Lower lobe of right lung (tissue), 2 donors: Measurements from ENCODE around the gene M1AP. TPM values are rescaled to one million over a fixed set of nuclear protein-coding genes. Genes with fewer than 3 reads are reported as not detected.

Experiments used
- ATAC-seq, 2 donors: fragments of 200-7000 bp; cut with Tn5 transposase; one replicate each; pipeline ENCODE4 v1.9.1; 2020 to 2022; ENCODE audit warnings: mild to moderate bottlenecking in 2 of 2, moderate library complexity in 2 of 2
- DNase-seq: peaks from one replicate; pipeline ENCODE4 v3.0.0-alpha.2; 2020
- H3K27ac ChIP-seq: fragments of 200-600 bp; one replicate; pipeline ENCODE4 v1.8.0; 2022
- H3K27me3 ChIP-seq: fragments of 200-600 bp; one replicate; pipeline ENCODE4 v1.8.0; 2022; ENCODE audit warnings: low read depth
- H3K36me3 ChIP-seq: fragments of 200-600 bp; one replicate; pipeline ENCODE4 v1.8.0; 2022; ENCODE audit warnings: mild to moderate bottlenecking
- H3K4me1 ChIP-seq: fragments of 200-600 bp; one replicate; pipeline ENCODE4 v1.8.0; 2022
- H3K4me3 ChIP-seq: fragments of 200-600 bp; one replicate; pipeline ENCODE4 v1.8.0; 2022; ENCODE audit warnings: mild to moderate bottlenecking
- H3K9me3 ChIP-seq: fragments of 200-600 bp; one replicate; pipeline ENCODE4 v1.8.0; 2022
- intact Hi-C: fragments of 100-400 bp; cut with DNase I; formaldehyde crosslinking; loops from one replicate; pipeline ENCODE4 v1.11.0; 2022
- total RNA-seq: library from RNA; stranded (reverse); fragmentation: NEBNext Ultra II Directional; extraction: Animal tissue kit (Norgen Biotek cat#: 25700); gene quantifications from one replicate; pipeline ENCODE4 v1.2.1, GENCODE V29; 2021
- TF ChIP-seq, protein P1 (sequence below): fragments of 200-600 bp; IDR thresholded peaks from one replicate; pipeline ENCODE4 v1.8.0; 2022; ENCODE audit warnings: antibody characterized with exemption, mild to moderate bottlenecking
- donor health status: DM: no; HTN: yes; CAD: no; lungs with severe emphysema.

M1AP gene
- total RNA-seq, 1 donor from 2014 or later, result 1.8 TPM

DNA sequence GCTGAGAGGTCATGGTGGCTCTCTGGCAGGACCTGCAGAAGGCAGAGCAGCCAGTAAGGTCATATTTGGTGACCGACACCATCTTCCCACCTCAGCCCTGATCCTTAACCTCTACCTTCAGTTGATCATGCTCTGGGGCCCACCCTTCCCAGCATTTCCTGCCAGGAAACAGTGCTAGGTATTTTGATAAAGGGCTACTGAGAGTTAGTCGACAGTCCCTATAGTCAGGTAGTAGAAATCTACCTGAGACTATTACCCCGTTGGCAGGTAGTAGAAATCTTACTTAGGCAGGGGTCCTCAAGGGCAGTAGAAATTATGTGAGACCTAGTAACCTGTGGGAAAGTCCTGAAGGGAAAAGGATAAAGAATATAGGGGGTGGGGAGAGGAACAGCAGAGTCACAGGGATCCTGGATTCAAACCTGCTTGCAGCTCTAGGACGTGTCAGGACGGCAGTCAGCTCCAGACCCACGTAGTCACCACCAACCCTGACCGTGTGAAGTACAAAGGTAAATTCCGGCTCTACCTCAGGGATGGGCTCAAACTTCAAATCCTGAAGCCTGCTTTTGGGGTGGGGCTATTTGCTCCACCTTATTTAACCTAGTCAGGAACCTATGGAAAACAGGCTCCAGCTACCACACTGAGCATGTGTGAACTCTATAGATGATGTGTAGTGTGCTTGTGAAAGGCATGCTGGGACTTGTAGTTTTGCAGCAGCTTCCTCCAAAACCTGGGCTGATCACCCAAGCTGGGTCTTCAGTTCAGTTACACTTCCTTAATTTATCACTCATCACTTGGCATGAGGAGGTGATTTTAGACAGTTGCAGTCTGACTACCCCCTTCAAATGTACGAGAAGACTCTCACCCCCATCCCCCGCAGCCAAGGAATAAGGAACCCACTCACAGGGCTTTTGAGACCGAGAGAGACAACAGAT lies 122.1 kb downstream of the M1AP start, which contains the start of gene DQX1:
Gene DQX1 (minus strand): TSS at position 515 of the 932 bp plus-strand sequence. CDS start 502 bp downstream, at position 13.
- DNase-seq (no peak), ATAC-seq (no peak)
- Histone ChIP-seq H3K27me3 (peaks cover 4% of the 10 kb centered on the region), H3K36me3 (peaks cover 31% of the 10 kb centered on the region), H3K4me1 (peaks cover 16% of the 10 kb centered on the region), H3K27ac (no peak within 1 kb of the TSS), H3K4me3 (no peak within 1 kb of the TSS), H3K9me3 (no peaks in the 10 kb centered on the region)
- TF ChIP-seq, protein P1, sequence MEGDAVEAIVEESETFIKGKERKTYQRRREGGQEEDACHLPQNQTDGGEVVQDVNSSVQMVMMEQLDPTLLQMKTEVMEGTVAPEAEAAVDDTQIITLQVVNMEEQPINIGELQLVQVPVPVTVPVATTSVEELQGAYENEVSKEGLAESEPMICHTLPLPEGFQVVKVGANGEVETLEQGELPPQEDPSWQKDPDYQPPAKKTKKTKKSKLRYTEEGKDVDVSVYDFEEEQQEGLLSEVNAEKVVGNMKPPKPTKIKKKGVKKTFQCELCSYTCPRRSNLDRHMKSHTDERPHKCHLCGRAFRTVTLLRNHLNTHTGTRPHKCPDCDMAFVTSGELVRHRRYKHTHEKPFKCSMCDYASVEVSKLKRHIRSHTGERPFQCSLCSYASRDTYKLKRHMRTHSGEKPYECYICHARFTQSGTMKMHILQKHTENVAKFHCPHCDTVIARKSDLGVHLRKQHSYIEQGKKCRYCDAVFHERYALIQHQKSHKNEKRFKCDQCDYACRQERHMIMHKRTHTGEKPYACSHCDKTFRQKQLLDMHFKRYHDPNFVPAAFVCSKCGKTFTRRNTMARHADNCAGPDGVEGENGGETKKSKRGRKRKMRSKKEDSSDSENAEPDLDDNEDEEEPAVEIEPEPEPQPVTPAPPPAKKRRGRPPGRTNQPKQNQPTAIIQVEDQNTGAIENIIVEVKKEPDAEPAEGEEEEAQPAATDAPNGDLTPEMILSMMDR, result no peak
- intact Hi-C loops, result no loop called here

DNA sequence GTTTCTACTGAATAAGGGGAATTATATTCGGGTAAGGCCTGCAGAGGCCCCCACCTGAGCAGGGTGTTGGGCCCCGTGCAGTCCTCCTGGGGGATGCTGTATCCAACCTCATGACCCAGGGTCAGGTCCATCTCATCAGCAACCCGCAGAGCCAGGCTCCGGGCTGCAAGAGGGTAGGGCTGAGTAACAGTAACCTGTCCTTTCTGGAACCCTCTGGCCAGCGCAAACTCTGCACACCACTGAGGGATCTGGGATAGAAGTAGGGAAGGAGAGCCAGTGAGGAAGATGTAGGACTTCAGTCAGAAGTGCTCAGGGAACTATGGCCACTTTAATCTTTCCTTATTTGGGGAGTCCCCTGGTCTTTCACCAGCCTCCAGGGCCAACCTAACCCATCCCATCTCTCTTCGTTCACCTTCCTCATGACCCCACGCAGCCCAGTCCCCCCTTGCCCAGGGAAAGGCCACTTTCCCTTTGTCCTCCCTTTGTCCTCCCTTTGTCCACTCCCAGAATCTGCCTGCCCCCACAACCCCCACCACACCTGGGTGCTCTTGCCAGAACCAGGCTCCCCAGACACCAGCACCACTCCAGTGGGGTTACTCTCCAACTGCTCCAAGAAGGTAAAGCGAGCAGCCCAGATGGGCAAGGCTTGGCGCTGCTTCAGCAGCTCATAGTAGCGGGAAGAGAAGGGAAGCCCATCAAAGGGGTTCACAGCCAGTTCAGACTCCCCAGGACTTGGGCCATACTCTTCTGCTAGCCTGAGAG lies 123.0 kb downstream of the M1AP start:
- Histone ChIP-seq H3K9me3 (no peaks in the 10 kb centered on the region), H3K27me3 (peaks cover 9% of the 10 kb centered on the region), H3K36me3 (peaks cover 31% of the 10 kb centered on the region), H3K27ac (no peak overlapping the region), H3K4me1 (peaks cover 11% of the 10 kb centered on the region), H3K4me3 (no peak overlapping the region)
- intact Hi-C loops, result no loop called here
- no peak for DNase-seq
- TF ChIP-seq, protein P1, result no peak
- no peak for ATAC-seq

DNA sequence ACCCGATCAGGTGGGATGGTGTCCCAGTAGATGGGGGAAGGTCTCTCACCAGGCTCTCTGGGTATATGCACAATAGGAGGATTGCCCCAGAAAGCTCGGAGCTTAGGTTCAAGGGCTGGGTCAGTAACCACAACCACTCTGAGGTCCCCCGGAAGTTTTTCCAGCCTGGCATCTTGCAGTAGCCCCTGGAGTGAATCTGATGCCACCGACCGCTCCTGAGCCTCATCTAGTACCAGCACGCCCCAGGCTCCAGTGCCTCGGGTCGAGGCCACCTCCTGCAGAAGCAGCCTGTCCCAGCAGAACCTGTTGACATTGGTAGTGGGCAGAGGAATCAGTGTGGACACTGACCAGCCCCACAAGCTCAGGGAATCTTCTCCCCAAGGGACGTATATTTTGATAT lies 124.1 kb downstream of the M1AP start:
- TF ChIP-seq, protein P1, result no peak
- DNase-seq (no peak), ATAC-seq (no peak)
- no peak overlapping the region for H3K4me3 ChIP-seq
- peaks cover 20% of the 10 kb centered on the region for H3K27me3 ChIP-seq
- intact Hi-C loops, result no loop called here
- peaks cover 11% of the 10 kb centered on the region for H3K4me1 ChIP-seq
- peaks cover 31% of the 10 kb centered on the region for H3K36me3 ChIP-seq
- H3K27ac ChIP-seq, result no peak overlapping the region
- no peaks in the 10 kb centered on the region for H3K9me3 ChIP-seq

- Histone ChIP-seq H3K36me3 (peaks cover 21% of the 10 kb centered on the region), H3K27me3 (peaks cover 35% of the 10 kb centered on the region), H3K4me3 (no peak overlapping the region), H3K27ac (no peak overlapping the region), H3K4me1 (no peaks in the 10 kb centered on the region), H3K9me3 (no peaks in the 10 kb centered on the region)
- DNase-seq (no peak), ATAC-seq (no peak)
- intact Hi-C loops, result no loop called here
- TF ChIP-seq, protein P1, result no peak
Observed at GRCh38 chr2:74522516-74522915, 125.6 kb downstream of the M1AP start.

DNA sequence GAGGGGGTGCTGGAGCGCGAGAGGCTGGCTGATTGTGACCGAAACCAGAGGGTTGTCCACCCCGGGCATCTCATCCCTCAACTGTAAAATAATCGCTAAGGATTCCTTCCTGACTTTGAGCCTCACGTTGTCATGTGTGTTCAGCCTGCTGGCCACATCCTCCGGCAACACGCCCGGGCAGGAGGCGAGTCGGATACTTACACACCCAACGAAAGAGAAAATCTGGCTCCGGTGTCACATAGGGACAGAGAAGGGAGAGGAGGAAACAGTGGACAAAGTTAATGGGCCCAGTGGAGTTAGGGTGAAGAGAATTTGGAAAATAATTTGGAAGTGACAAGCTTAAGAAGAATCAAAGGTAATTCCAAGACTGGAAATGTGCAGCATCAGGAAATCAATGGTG lies 131.5 kb downstream of the M1AP start:
- Histone ChIP-seq H3K27ac (no peak overlapping the region), H3K4me3 (peak overlapping the region; percentile 47), H3K27me3 (peaks cover 94% of the 10 kb centered on the region), H3K4me1 (peaks cover 31% of the 10 kb centered on the region), H3K9me3 (no peaks in the 10 kb centered on the region), H3K36me3 (no peaks in the 10 kb centered on the region)
- ATAC-seq (no peak), DNase-seq (no peak)
- intact Hi-C loops, result no loop called here
- TF ChIP-seq, protein P1, result no peak
